Measurements from ENCODE around the gene FSTL5. TPM values are rescaled to one million over a fixed set of nuclear protein-coding genes. Genes with fewer than 3 reads are reported as not detected.
A peak's percentile ranks its signal among the peaks of the same experiment; 100 is the strongest.

Gene FSTL5
- total RNA-seq, 1 experiment from 2014 or later = 0.55 TPM

DNA sequence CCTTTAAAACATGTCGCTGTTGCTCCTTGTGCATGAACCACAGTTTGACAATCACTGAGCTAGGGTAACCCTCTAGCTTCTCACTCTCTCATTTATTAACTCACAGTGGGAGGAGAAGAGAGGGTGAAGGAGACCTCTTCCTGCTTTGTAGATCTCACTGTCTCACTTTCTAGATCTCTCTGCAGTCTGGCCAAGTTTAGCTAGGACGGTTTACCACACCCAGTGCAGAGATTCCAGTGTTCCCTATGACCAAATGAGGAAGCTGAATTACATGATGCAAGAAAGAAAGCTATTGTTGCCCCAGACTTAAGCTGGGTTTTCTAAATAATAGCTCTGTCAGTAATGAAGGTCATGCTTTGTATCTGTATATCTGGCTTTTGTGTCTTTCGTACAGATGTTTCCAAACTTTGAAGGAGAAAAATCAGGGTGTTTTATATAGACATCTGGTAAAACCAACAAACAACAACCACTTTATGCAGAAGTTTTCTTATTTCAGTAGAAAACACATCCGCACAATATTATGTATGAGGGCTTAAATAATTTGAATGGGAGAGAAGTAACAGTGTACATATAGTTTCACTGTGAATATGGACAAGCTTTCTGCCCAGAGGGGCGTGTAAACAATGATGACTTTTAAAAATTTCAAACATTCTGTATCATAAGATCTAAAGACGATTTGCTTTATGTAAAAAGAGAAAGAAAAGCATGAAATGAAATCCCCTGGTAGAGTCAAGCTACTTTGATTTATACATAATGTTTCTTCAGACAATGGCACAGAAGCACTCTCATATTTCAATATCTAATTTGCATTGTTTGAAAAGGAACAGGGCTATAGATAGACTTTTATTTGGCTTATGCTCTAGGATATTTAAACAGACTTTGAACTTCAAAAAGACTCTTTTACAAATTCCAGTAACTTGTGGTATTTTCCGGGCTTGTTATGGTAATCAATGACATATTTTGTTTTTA, 582.3 kb downstream of the FSTL5 start:
- CTCF ChIA-PET = no interaction called here
- Mint-ChIP-seq H3K27me3 (ENCODE audit: low read depth) (no peaks in the 10 kb centered on the region), H3K27ac (peak overlapping the region; percentile 30; the same call in 1 of the 2 replicates), H3K9me3 (no peaks in the 10 kb centered on the region; the same call in 1 of the 2 replicates), H3K4me1 (peaks cover 24% of the 10 kb centered on the region), H3K36me3 (no peaks in the 10 kb centered on the region), H3K4me3 (no peak overlapping the region)
- POLR2A ChIA-PET = no interaction called here
- DNase-seq (ENCODE audit: low spot score) (no peak), ATAC-seq (no peak)
- no peak for TF ChIP-seq GABPB1 (CRISPR knock-in tag; IDR thresholded peaks at IDR 0.05)
- TF ChIP-seq HMGXB4 (CRISPR knock-in tag; IDR thresholded peaks at IDR 0.05) = no peak
- TF ChIP-seq SMAD4 (CRISPR knock-in tag; IDR thresholded peaks at IDR 0.05) = no peak
- no peak for TF ChIP-seq ZBTB21 (CRISPR knock-in tag; IDR thresholded peaks at IDR 0.05; ENCODE audit: borderline replicate concordance)
- TF ChIP-seq KAT7 (CRISPR knock-in tag; IDR thresholded peaks at IDR 0.05; ENCODE audit: borderline replicate concordance) = no peak
- TF ChIP-seq ELF4 (CRISPR knock-in tag; IDR thresholded peaks at IDR 0.05; ENCODE audit: low read depth) = no peak
- TF ChIP-seq FOXK1 (CRISPR knock-in tag; IDR thresholded peaks at IDR 0.05) = no peak

GRCh38 chr4:161577579-161578301, 586.1 kb downstream of the FSTL5 start:
- peaks cover 7% of the 10 kb centered on the region; the same call in 1 of the 2 replicates for H3K4me1 Mint-ChIP-seq
- H3K36me3 Mint-ChIP-seq = no peaks in the 10 kb centered on the region
- H3K27ac Mint-ChIP-seq = no peak overlapping the region
- no peak overlapping the region for H3K4me3 Mint-ChIP-seq
- ChIA-PET POLR2A (no interaction called here), CTCF (no interaction called here)
- DNase-seq (ENCODE audit: low spot score) (no peak), ATAC-seq (no peak)
- no peaks in the 10 kb centered on the region for H3K27me3 Mint-ChIP-seq (ENCODE audit: low read depth)
- H3K9me3 Mint-ChIP-seq = peaks cover 16% of the 10 kb centered on the region
- no peak for TF ChIP-seq ATF1 (CRISPR knock-in tag; IDR thresholded peaks at IDR 0.05)
- no peak for TF ChIP-seq SP1 (CRISPR knock-in tag; conservative IDR thresholded peaks at IDR 0.05)
- TF ChIP-seq STAT6 (CRISPR knock-in tag; conservative IDR thresholded peaks at IDR 0.05; ENCODE audit: low read depth) = no peak
- TF ChIP-seq, protein P1, sequence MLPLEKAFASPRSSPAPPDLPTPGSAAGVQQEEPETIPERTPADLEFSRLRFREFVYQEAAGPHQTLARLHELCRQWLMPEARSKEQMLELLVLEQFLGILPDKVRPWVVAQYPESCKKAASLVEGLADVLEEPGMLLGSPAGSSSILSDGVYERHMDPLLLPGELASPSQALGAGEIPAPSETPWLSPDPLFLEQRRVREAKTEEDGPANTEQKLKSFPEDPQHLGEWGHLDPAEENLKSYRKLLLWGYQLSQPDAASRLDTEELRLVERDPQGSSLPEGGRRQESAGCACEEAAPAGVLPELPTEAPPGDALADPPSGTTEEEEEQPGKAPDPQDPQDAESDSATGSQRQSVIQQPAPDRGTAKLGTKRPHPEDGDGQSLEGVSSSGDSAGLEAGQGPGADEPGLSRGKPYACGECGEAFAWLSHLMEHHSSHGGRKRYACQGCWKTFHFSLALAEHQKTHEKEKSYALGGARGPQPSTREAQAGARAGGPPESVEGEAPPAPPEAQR (CRISPR knock-in tag; IDR thresholded peaks at IDR 0.05) = no peak
- TF ChIP-seq FOXK1 (CRISPR knock-in tag; IDR thresholded peaks at IDR 0.05) = no peak
- TF ChIP-seq E2F4 (CRISPR knock-in tag; IDR thresholded peaks at IDR 0.05; ENCODE audit: borderline replicate concordance, low read depth) = no peak
- TF ChIP-seq GTF2I (CRISPR knock-in tag; conservative IDR thresholded peaks at IDR 0.05) = no peak
- TF ChIP-seq CTCF (IDR thresholded peaks at IDR 0.05) = no peak
- TF ChIP-seq ZNF317 (CRISPR knock-in tag; IDR thresholded peaks at IDR 0.05; ENCODE audit: borderline replicate concordance, low read depth) = no peak
- TF ChIP-seq, protein P2, sequence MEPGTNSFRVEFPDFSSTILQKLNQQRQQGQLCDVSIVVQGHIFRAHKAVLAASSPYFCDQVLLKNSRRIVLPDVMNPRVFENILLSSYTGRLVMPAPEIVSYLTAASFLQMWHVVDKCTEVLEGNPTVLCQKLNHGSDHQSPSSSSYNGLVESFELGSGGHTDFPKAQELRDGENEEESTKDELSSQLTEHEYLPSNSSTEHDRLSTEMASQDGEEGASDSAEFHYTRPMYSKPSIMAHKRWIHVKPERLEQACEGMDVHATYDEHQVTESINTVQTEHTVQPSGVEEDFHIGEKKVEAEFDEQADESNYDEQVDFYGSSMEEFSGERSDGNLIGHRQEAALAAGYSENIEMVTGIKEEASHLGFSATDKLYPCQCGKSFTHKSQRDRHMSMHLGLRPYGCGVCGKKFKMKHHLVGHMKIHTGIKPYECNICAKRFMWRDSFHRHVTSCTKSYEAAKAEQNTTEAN (CRISPR knock-in tag; IDR thresholded peaks at IDR 0.05) = no peak
- no peak for TF ChIP-seq TEAD4 (CRISPR knock-in tag; IDR thresholded peaks at IDR 0.05)
